ENCODE results near the gene HLA-A. TPM values are rescaled to one million over a fixed set of nuclear protein-coding genes. Genes with fewer than 3 reads are reported as not detected.

HLA-A gene
- total RNA-seq, 6 experiments from 2014 or later = 107 to 561 (median 406) TPM

DNA sequence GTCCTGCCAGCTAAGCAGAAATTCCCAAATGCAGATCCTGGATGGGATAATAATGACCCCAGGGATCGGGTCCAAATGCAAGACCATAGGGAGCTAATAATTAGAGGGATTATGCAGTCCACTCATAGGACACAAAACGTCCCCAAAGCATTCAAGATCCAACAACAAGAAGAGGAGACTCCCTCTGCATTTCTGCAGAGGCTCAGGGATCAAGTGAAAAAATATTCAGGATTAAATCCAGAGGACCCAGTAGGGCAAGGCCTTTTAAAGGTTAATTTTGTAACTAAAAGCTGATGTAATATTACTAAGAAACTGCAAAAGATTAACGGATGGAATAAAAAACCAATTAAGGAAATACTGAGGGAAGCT, 22.2 kb downstream of the HLA-A start:
- WGBS (ENCODE audit: insufficient coverage, low coverage, low lambda C conversion rate, missing lambda C conversion rate) = 15% methylated on average over 3 of the region's 3 CpGs
- no peaks in the 10 kb centered on the region for H3K36me3 ChIP-seq
- H3K9me3 ChIP-seq = no peaks in the 10 kb centered on the region
- TF ChIP-seq, protein P1, sequence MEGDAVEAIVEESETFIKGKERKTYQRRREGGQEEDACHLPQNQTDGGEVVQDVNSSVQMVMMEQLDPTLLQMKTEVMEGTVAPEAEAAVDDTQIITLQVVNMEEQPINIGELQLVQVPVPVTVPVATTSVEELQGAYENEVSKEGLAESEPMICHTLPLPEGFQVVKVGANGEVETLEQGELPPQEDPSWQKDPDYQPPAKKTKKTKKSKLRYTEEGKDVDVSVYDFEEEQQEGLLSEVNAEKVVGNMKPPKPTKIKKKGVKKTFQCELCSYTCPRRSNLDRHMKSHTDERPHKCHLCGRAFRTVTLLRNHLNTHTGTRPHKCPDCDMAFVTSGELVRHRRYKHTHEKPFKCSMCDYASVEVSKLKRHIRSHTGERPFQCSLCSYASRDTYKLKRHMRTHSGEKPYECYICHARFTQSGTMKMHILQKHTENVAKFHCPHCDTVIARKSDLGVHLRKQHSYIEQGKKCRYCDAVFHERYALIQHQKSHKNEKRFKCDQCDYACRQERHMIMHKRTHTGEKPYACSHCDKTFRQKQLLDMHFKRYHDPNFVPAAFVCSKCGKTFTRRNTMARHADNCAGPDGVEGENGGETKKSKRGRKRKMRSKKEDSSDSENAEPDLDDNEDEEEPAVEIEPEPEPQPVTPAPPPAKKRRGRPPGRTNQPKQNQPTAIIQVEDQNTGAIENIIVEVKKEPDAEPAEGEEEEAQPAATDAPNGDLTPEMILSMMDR (IDR thresholded peaks at IDR 0.05) = no peak
- TF ChIP-seq POLR2A (IDR thresholded peaks at IDR 0.05) = no peak
- intact Hi-C loops (cut with DNase I) = no loop called here
- DNase-seq (no peak), ATAC-seq (no peak)
- H3K4me1 ChIP-seq = peaks cover 0 to 26% (median 9%) of the 10 kb centered on the region in 4 donors
- H3K27me3 ChIP-seq = no peaks in the 10 kb centered on the region
- H3K4me3 ChIP-seq = peak overlapping the region; percentile 12 to 63 (median 39)
- peak overlapping the region; percentile 72 to 88 (median 81) for H3K27ac ChIP-seq

DNA sequence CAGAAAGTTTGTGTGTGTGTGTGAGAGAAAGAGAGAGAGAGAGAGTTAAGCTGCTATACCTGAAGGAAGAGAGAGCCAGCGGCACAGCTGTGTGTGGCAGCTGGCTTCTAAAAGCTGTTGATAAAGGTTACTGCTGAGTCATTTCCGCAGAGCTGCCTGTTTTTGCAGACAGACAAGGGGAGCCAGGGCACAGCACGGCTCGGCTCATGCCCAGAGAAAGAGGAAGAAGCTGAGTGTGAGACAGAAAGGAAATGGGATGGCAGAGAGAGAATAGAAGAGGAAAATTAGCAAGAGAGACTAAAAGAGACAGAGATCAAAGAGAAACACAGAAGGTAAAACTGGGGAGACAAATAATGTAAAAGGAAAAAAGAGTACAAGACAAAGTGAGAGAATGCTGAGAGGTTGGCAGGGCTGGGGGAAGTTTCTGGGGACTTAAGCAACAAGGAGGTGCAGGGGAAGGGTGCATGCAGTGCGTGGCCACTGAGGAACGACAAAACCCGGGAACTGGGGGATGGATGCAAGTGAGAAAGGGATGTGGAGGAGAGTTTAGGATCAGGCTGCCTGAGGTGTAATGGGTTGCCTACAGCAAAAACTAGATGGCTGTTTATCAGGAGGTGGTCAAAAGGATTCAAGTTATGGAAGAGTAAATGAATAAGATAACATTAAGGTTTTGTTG, 22.7 kb downstream of the HLA-A start:
- ATAC-seq = peak; percentile 80 to 90 (median 82)
- Histone ChIP-seq H3K9me3 (no peaks in the 10 kb centered on the region), H3K36me3 (no peaks in the 10 kb centered on the region), H3K4me3 (peak overlapping the region; percentile 39 to 63 (median 46)), H3K4me1 (peaks cover 0 to 26% (median 9%) of the 10 kb centered on the region in 4 donors), H3K27ac (peak overlapping the region; percentile 72 to 88 (median 81)), H3K27me3 (no peaks in the 10 kb centered on the region)
- intact Hi-C loops (cut with DNase I) = no loop called here
- peak; percentile 81 to 86 (median 85) for DNase-seq
- TF ChIP-seq, protein P1 (IDR thresholded peaks at IDR 0.05) = no peak
- TF ChIP-seq POLR2A (IDR thresholded peaks at IDR 0.05) = peak; percentile 89
- WGBS (ENCODE audit: insufficient coverage, low coverage, low lambda C conversion rate, missing lambda C conversion rate) = 0% methylated on average over 7 of the region's 7 CpGs

DNA sequence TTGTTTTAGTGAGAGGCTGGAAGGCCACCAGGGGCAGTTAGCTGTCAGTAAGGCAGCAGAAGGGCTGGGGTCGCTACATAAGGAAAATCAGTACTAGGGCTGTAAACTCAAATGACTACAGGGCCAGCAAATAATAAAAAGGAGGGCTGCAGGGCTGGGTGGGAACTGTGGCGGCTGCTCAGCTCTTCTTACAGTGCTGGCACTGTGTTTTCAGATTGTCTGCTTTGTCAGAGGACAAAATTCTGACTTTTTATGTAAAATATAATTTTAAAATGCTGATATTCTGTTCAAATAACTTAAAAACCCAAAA, 23.2 kb downstream of the HLA-A start:
- peak overlapping the region; percentile 39 to 63 (median 46) for H3K4me3 ChIP-seq
- H3K9me3 ChIP-seq = no peaks in the 10 kb centered on the region
- DNase-seq (no peak), ATAC-seq (peak in 2 of 4 donors; percentile 1 to 6)
- peaks cover 0 to 26% (median 9%) of the 10 kb centered on the region in 4 donors for H3K4me1 ChIP-seq
- TF ChIP-seq, protein P1 (IDR thresholded peaks at IDR 0.05) = no peak
- no peak for TF ChIP-seq POLR2A (IDR thresholded peaks at IDR 0.05)
- H3K27ac ChIP-seq = peak overlapping the region; percentile 72 to 88 (median 81)
- no peaks in the 10 kb centered on the region for H3K27me3 ChIP-seq
- 5% methylated on average over 2 of the region's 2 CpGs for WGBS (ENCODE audit: insufficient coverage, low coverage, low lambda C conversion rate, missing lambda C conversion rate)
- intact Hi-C loops (cut with DNase I) = no loop called here
- no peaks in the 10 kb centered on the region for H3K36me3 ChIP-seq

DNA sequence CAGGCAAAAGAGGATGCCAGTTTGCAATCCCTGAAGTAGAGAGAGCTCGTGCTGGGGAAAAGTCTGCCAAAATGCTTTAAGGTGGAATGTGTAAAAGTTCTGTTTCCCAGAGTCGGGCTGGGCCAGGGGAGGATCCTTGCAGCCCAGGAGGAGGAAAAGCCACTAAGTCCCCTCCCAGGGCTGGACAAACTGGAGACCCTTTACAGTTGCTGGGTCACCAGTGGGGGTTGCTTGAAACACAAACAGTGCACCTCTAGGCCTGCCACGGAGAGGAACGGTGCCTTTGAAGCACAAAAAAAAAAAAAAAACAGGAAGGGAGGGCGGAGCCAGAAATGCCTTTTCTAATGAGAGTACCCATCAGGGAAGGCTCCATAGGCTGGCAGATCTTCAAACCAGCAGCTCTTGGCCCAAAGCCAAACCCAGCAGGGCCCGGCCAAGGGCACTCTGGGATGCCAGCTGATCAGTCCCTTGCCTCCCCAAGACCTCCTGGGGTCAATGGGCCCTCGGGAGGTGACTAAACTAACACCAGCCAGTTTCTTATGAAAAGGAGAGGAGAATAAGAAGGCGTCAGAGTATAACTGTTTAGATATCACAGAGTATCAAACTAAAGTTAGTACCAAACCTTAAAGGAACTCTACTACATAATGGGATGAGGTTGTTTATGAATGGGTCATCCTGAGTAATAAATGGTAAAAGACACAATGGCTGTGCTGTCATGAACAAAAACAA, 23.7 kb downstream of the HLA-A start:
- DNase-seq (peak; percentile 89 to 94 (median 92)), ATAC-seq (peak; percentile 67 to 83 (median 74))
- Histone ChIP-seq H3K27ac (peak overlapping the region; percentile 72 to 88 (median 81)), H3K36me3 (no peaks in the 10 kb centered on the region), H3K4me1 (peaks cover 0 to 26% (median 9%) of the 10 kb centered on the region in 4 donors), H3K9me3 (no peaks in the 10 kb centered on the region), H3K4me3 (peak overlapping the region; percentile 39 to 63 (median 46)), H3K27me3 (no peaks in the 10 kb centered on the region)
- TF ChIP-seq POLR2A (IDR thresholded peaks at IDR 0.05) = peak; percentile 55
- TF ChIP-seq, protein P1 (IDR thresholded peaks at IDR 0.05) = no peak
- intact Hi-C loops (cut with DNase I) = no loop called here
- WGBS (ENCODE audit: insufficient coverage, low coverage, low lambda C conversion rate, missing lambda C conversion rate) = 2% methylated on average over 8 of the region's 8 CpGs

Data from right lobe of liver (tissue), 6 donors.